Spinal cord (tissue), 10 donors: Measurements from ENCODE around the gene ADAMTSL1. TPM values are rescaled to one million over a fixed set of nuclear protein-coding genes. Genes with fewer than 3 reads are reported as not detected.
A peak's percentile ranks its signal among the peaks of the same experiment; 100 is the strongest.

Source experiments
- DNase-seq, 6 donors: peaks; one replicate each; pipeline versions ENCODE4 v3.0.0 to v3.0.0-alpha.2; 2013 to 2015; ENCODE audit warnings: low spot score in 6 of 6, low read depth in 4 of 6
- H3K27ac ChIP-seq: one replicate; pipeline ENCODE4 v1.5.1; 2013; ENCODE audit warnings: low read depth, low read length, control low read depth
- H3K27me3 ChIP-seq: one replicate; pipeline ENCODE4 v1.6.1; 2013; ENCODE audit warnings: low read length; ENCODE audit not compliant: control insufficient read depth, insufficient read depth
- H3K36me3 ChIP-seq: one replicate; pipeline ENCODE4 v1.6.1; 2013; ENCODE audit warnings: low read length; ENCODE audit not compliant: control insufficient read depth, insufficient read depth
- H3K4me1 ChIP-seq: one replicate; pipeline ENCODE4 v1.6.1; 2013; ENCODE audit warnings: low read length; ENCODE audit not compliant: control insufficient read depth, insufficient read depth
- H3K4me3 ChIP-seq: one replicate; pipeline ENCODE4 v1.5.1; 2013; ENCODE audit warnings: low read depth, low read length, control low read depth
- H3K9me3 ChIP-seq: one replicate; pipeline ENCODE4 v1.6.1; 2013; ENCODE audit warnings: low read length; ENCODE audit not compliant: control insufficient read depth, insufficient read depth
- WGBS: methylation state at CpG from one replicate; pipeline ENCODE4 v1.1.5; 2013; ENCODE audit warnings: missing lambda C conversion rate; ENCODE audit not compliant: insufficient coverage; 5-methylcytosine and 5-hydroxymethylcytosine counted together
- polyA plus RNA-seq, 2 donors: library from polyadenylated mRNA; unstranded; fragments of 120-200 nt; gene quantifications; one replicate each; pipeline ENCODE4 v1.2.1, GENCODE V29; 2013; ENCODE audit not compliant: insufficient read length in 2 of 2
- total RNA-seq, 2 donors: library from RNA; depleted of rRNA in 1 of 2; stranded (reverse); fragments of 120-200 nt in 1 of 2; fragments of >200 nt in 1 of 2; gene quantifications; one replicate each; pipeline versions ENCODE4 v1.2.3 to v1.2.4, GENCODE V29; 2013 to 2014
- donor health status: healthy.

Gene ADAMTSL1
- total and polyA plus RNA-seq, 4 donors = 21.7 to 35.3 (median 28.4) TPM

DNA sequence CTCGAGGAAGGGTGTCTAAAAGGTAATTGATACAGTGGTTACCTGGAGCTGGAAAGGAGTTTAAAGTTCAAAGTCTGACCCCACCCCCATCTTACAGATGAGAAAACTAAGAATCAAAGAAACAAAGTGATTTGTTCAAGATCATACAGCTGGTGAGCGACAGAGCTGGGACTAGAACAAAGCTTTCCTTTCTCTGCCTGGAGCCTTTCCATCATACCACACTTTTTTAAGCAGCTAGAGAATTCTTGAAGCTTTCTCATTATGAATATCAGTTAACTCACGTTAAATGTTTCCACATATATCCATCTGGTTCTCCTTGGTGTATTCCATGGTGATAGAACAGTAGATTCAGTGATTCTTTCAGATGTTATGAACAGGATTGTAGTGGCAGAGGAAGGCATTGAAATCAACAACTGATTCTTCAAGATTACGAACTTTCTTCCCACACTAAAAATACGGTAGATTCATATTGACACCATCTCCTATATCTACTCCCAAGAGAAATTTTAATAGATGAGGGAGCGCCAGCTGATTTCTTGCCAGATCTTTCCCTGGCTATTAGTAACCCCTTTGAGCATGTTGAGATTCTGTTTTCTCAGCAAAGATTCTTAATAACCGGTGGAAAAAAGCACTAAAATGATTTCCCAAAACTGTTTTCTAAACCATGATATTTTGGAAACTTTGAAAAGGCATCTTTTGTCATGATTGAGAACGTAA is 233.7 kb downstream of the ADAMTSL1 start:
- peak overlapping the region; percentile 73 for H3K27ac ChIP-seq
- no peak for DNase-seq
- 80% methylated on average over 1 of the region's 8 CpGs for WGBS

DNA sequence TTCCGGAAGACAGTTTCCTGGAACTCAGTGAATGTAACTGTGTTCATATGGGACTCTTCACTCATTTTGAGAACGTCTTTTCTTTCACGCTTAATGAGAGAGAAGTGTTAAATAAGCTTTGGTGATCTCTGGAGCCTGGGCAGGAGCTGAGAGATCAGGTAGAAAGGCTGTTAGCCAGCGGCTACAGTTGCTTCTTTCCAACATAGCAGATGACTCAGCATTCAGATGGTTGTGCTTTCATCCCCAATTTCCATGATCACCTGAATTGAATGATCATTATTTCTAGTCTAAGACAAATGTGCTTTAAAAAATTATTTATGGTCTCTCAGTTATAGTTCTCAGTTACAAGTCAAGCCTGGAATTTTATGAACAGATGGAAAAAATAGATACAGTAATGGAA is 234.5 kb downstream of the ADAMTSL1 start:
- no peaks in the 10 kb centered on the region for H3K9me3 ChIP-seq
- no peak overlapping the region for H3K4me3 ChIP-seq
- H3K27ac ChIP-seq = no peak overlapping the region
- peaks cover 7% of the 10 kb centered on the region for H3K4me1 ChIP-seq
- 50% methylated on average over 1 of the region's 4 CpGs for WGBS
- no peak for DNase-seq
- H3K27me3 ChIP-seq = no peaks in the 10 kb centered on the region
- peaks cover 5% of the 10 kb centered on the region for H3K36me3 ChIP-seq

More for the DNA sequence above, 233.7 kb downstream of the ADAMTSL1 start:
- H3K9me3 ChIP-seq = no peaks in the 10 kb centered on the region
- H3K36me3 ChIP-seq = peaks cover 5% of the 10 kb centered on the region
- no peak overlapping the region for H3K4me3 ChIP-seq
- H3K4me1 ChIP-seq = peaks cover 7% of the 10 kb centered on the region
- H3K27me3 ChIP-seq = no peaks in the 10 kb centered on the region

DNA sequence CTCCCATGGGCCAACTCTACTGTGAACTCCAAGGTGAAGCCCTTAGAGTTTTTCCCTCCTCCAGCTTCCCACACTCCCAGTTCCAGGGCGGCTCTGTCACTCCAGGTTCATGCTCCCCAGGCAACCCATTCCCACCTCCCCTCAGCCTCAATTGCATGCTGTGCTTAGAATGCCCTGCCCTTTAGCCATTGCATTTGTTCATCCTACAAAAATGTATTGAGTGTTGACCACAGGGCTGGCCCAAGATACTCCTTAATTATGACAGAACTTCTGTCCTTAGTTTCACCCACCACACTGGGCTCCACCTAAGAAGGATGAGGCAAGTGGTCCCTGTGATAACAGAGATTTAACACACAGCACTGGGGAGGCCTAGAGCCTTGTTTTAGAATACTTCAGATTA is 236.1 kb downstream of the ADAMTSL1 start:
- Histone ChIP-seq H3K4me3 (no peak overlapping the region), H3K9me3 (no peaks in the 10 kb centered on the region), H3K4me1 (peaks cover 7% of the 10 kb centered on the region), H3K27me3 (no peaks in the 10 kb centered on the region), H3K27ac (no peak overlapping the region), H3K36me3 (peaks cover 5% of the 10 kb centered on the region)
- 100% methylated on average over 1 of the region's 1 CpG for WGBS
- DNase-seq = no peak

DNA sequence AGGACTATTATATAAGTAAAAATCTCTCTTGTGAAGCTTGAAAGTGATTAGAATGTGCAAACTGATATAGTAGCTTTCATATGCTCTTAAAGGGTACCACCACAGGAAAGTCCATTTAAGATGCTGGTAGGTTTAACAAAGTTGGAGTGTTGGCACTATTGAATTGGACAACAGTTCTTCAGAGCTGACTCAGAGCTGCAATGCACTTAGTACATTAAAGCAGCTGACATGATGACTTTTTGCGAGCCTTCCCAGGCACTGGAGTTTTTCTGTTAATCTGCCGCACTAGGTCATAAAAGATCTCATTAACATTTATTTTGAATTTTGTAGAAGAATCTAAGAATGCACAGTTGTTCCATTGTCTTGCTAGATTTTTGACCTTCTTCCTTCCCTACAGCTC is 243.8 kb downstream of the ADAMTSL1 start:
- no peak overlapping the region for H3K27ac ChIP-seq
- WGBS = no CpG with 5 or more reads among the region's 2 CpGs
- no peaks in the 10 kb centered on the region for H3K9me3 ChIP-seq
- H3K4me1 ChIP-seq = no peaks in the 10 kb centered on the region
- H3K36me3 ChIP-seq = peaks cover 3% of the 10 kb centered on the region
- H3K4me3 ChIP-seq = no peak overlapping the region
- DNase-seq = no peak
- H3K27me3 ChIP-seq = no peaks in the 10 kb centered on the region

DNA sequence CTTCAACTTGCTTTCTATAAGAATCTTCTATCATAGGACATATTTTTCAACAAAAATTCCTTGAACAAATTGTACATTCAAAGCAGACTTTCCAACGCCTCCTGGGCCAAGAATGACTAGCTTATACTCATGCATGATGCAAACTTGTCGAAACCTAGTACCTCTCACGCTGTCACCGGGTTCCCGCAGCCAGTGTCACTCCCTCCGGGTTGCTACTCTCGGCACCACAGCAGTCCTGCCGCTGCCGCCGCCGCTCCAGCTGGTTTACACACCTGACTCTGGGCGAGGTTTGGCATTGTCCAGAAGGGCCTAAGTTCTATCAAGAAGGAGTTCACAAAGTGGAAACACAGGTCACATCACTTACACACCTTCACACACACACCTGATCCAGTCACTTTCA is 244.4 kb downstream of the ADAMTSL1 start:
- Histone ChIP-seq H3K4me3 (no peak overlapping the region), H3K27ac (no peak overlapping the region), H3K27me3 (no peaks in the 10 kb centered on the region), H3K9me3 (no peaks in the 10 kb centered on the region), H3K4me1 (no peaks in the 10 kb centered on the region), H3K36me3 (peaks cover 3% of the 10 kb centered on the region)
- 89% methylated on average over 12 of the region's 12 CpGs for WGBS
- no peak for DNase-seq

DNA sequence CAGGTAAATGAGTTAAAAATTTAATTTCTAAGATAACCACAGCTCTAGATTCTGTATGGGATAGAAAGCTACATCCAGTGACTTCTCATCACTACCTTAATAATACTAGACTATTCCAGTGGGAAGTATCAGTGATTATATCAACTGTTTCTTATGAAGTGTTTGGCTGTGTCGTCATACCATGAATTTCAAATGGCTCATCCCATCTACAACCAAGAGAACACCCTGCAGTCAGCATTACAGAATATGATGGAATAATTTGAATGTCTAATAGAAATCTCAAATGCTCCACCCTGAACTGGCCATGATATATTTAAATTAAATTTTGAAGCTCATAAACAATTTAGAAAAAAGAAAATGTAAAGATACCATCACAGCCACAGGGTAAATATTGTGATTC is 245.0 kb downstream of the ADAMTSL1 start:
- H3K36me3 ChIP-seq = peaks cover 3% of the 10 kb centered on the region
- no peaks in the 10 kb centered on the region for H3K9me3 ChIP-seq
- H3K4me1 ChIP-seq = no peaks in the 10 kb centered on the region
- DNase-seq = no peak
- no CpG with 5 or more reads among the region's 1 CpG for WGBS
- no peak overlapping the region for H3K4me3 ChIP-seq
- H3K27ac ChIP-seq = no peak overlapping the region
- H3K27me3 ChIP-seq = no peaks in the 10 kb centered on the region

DNA sequence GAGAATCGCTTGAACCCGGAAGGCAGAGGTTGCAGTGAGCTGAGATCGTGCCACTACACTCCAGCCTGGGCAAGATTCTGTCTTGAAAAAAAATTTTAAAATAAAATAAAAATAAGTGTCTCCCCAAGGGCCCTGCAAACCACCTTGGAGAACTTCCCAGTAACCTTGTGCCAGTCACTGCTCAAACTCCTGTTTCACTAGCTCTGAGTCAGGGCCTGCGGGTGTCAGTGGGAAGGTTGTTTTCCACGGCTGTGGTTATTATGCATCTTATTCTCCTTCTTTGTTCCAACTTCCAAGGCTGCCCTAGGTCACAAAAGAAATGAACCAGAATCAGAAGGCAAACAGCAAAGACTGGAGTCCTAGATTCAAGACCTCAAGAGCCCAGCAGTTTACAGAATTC is 246.7 kb downstream of the ADAMTSL1 start:
- WGBS = no CpG with 5 or more reads among the region's 5 CpGs
- Histone ChIP-seq H3K4me1 (no peaks in the 10 kb centered on the region), H3K27ac (no peak overlapping the region), H3K9me3 (no peaks in the 10 kb centered on the region), H3K4me3 (no peak overlapping the region), H3K27me3 (no peaks in the 10 kb centered on the region), H3K36me3 (peaks cover 3% of the 10 kb centered on the region)
- no peak for DNase-seq

DNA sequence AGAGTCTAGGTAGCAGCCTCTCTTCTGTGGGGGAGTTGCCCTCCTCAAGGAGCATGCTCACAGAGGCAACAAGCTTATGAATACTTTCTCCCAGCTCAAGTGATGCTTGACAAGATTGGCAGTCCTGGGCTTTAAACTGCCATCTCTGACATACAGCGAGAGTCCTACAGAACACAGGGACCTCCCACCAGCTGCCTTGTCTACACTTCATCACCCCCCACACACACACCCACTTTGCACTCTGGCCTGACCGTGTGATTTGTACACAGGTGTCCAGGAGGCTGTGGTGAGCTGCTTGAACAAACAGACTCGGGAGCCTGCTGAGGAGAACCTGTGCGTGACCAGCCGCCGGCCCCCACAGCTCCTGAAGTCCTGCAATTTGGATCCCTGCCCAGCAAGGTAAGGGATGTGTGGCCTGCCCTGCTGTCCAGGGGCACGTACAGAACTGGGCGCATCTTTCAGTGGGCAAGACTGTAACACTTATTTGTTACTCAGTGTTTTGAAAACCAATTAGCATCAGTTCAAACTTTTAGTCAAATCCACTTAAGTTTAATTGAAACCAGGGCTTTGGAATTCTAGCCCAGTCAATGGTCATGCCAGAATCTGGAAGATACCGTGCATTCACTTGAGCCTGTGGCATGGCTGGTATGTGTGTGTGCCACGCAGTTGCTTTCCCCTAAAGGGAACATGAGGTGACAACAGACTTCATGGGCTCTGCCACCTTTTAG is 247.5 kb downstream of the ADAMTSL1 start:
- no peaks in the 10 kb centered on the region for H3K9me3 ChIP-seq
- no peak for DNase-seq
- WGBS = 79% methylated on average over 10 of the region's 10 CpGs
- H3K4me1 ChIP-seq = no peaks in the 10 kb centered on the region
- H3K4me3 ChIP-seq = no peak overlapping the region
- no peak overlapping the region for H3K27ac ChIP-seq
- peaks cover 3% of the 10 kb centered on the region for H3K36me3 ChIP-seq
- no peaks in the 10 kb centered on the region for H3K27me3 ChIP-seq

DNA sequence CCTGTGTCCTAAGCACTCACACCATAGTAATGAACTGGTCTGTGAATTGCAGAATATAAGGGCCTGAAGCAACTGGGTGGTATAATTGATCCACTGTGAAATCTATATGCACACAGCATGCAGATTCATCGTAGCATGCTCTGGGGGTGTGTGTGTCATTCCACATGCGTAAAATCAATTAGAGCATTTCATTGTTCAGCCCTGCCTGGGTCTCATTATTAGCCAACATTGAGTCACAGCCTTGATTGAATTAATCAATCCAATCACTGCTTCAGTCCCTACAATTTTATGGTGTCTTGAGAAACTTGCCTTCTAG is 248.0 kb downstream of the ADAMTSL1 start:
- H3K27ac ChIP-seq = no peak overlapping the region
- no peak overlapping the region for H3K4me3 ChIP-seq
- no peaks in the 10 kb centered on the region for H3K27me3 ChIP-seq
- H3K4me1 ChIP-seq = no peaks in the 10 kb centered on the region
- H3K36me3 ChIP-seq = peaks cover 3% of the 10 kb centered on the region
- no peaks in the 10 kb centered on the region for H3K9me3 ChIP-seq
- DNase-seq = peak in 1 of 6 donors; percentile 25
- WGBS = 90% methylated on average over 2 of the region's 2 CpGs

DNA sequence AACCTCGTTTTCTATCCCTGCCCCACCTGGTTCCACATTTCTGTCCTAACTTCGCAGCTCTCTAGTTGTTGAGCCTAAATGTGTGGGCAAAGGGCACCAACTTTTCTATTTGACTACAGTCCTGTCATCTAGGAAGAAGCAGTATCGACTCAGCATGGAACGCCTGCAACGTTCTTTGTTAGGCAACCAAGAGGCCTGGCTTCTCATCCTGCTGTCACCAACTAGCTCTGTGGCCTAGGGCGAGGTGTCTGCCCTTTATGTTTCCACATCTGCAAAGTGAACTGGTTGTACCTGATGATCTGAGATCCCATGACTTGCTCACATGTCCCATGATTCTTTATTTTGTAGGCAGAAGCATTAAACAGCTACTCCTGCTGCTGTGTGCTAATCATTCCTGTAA is 248.9 kb downstream of the ADAMTSL1 start:
- Histone ChIP-seq H3K27ac (no peak overlapping the region), H3K9me3 (no peaks in the 10 kb centered on the region), H3K36me3 (peaks cover 3% of the 10 kb centered on the region), H3K4me3 (no peak overlapping the region), H3K4me1 (no peaks in the 10 kb centered on the region), H3K27me3 (no peaks in the 10 kb centered on the region)
- WGBS = 94% methylated on average over 5 of the region's 6 CpGs
- no peak for DNase-seq
